Measurements from ENCODE around the gene GSTT4. TPM values are rescaled to one million over a fixed set of nuclear protein-coding genes. Genes with fewer than 3 reads are reported as not detected.
A peak's percentile ranks its signal among the peaks of the same experiment; 100 is the strongest.

GSTT4 gene
- total and polyA plus RNA-seq, 5 donors from 2014 or later = not detected

GRCh38 chr22:24024354-24024753, 19.1 kb upstream of the GSTT4 start:
- H3K27ac Mint-ChIP-seq = peak overlapping the region in 1 of 3 donors; percentile 46
- H3K4me1 Mint-ChIP-seq = peaks cover 0 to 57% (median 29%) of the 10 kb centered on the region in 4 donors
- no peak overlapping the region for H3K4me3 Mint-ChIP-seq

GRCh38 chr22:24023204-24023789, 18.0 kb upstream of the GSTT4 start:
- H3K9me3 ChIP-seq (ENCODE audit: control insufficient read depth in 2 of 2, low read length in 2 of 2) = no peaks in the 10 kb centered on the region
- no peaks in the 10 kb centered on the region for H3K27me3 ChIP-seq (ENCODE audit: control insufficient read depth, insufficient read depth, low read length)
- no peak overlapping the region for H3K4me3 ChIP-seq (ENCODE audit: low read depth, low read length)
- Mint-ChIP-seq H3K9me3 (peaks cover 0 to 3% (median 0%) of the 10 kb centered on the region in 7 donors), H3K27me3 (no peaks in the 10 kb centered on the region), H3K36me3 (peaks cover 33% of the 10 kb centered on the region), H3K27ac (peak overlapping the region in 1 of 3 donors; percentile 47), H3K4me1 (peaks cover 5 to 55% (median 30%) of the 10 kb centered on the region in 4 donors), H3K4me3 (peak overlapping the region in 1 of 4 donors; percentile 3)
- ATAC-seq (ENCODE audit: low read depth in 2 of 2) = no peak
- H3K27ac ChIP-seq (ENCODE audit: insufficient read depth, low read length, poor library complexity, severe bottlenecking) = peak overlapping the region; percentile 10
- no peak for DNase-seq
- peaks cover 4% of the 10 kb centered on the region for H3K4me1 ChIP-seq (ENCODE audit: control insufficient read depth, insufficient read depth, low read length, poor library complexity, severe bottlenecking)
- peaks cover 9% of the 10 kb centered on the region for H3K36me3 ChIP-seq (ENCODE audit: control insufficient read depth, insufficient read depth, low read length)

More at GRCh38 chr22:24024354-24024753, 19.1 kb upstream of the GSTT4 start:
- H3K27ac ChIP-seq (ENCODE audit: insufficient read depth, low read length, poor library complexity, severe bottlenecking) = no peak overlapping the region
- peaks cover 9% of the 10 kb centered on the region for H3K36me3 ChIP-seq (ENCODE audit: control insufficient read depth, insufficient read depth, low read length)
- no peak for ATAC-seq (ENCODE audit: low read depth in 2 of 2)
- H3K4me1 ChIP-seq (ENCODE audit: control insufficient read depth, insufficient read depth, low read length, poor library complexity, severe bottlenecking) = peaks cover 10% of the 10 kb centered on the region
- no peaks in the 10 kb centered on the region for H3K27me3 Mint-ChIP-seq
- no peak overlapping the region for H3K4me3 ChIP-seq (ENCODE audit: low read depth, low read length)
- peaks cover 29% of the 10 kb centered on the region for H3K36me3 Mint-ChIP-seq
- H3K9me3 Mint-ChIP-seq = peaks cover 0 to 3% (median 0%) of the 10 kb centered on the region in 7 donors
- H3K9me3 ChIP-seq (ENCODE audit: control insufficient read depth in 2 of 2, low read length in 2 of 2) = no peaks in the 10 kb centered on the region
- H3K27me3 ChIP-seq (ENCODE audit: control insufficient read depth, insufficient read depth, low read length) = no peaks in the 10 kb centered on the region
- DNase-seq = no peak

GRCh38 chr22:24021304-24021703, 16.1 kb upstream of the GSTT4 start:
- no peak for DNase-seq
- no peak overlapping the region for H3K27ac ChIP-seq (ENCODE audit: insufficient read depth, low read length, poor library complexity, severe bottlenecking)
- no peak overlapping the region for H3K27ac Mint-ChIP-seq
- H3K9me3 Mint-ChIP-seq = peaks cover 0 to 6% (median 0%) of the 10 kb centered on the region in 7 donors
- no peaks in the 10 kb centered on the region for H3K27me3 Mint-ChIP-seq
- ATAC-seq (ENCODE audit: low read depth in 2 of 2) = no peak
- peaks cover 33% of the 10 kb centered on the region for H3K36me3 Mint-ChIP-seq
- peaks cover 14% of the 10 kb centered on the region for H3K36me3 ChIP-seq (ENCODE audit: control insufficient read depth, insufficient read depth, low read length)
- no peaks in the 10 kb centered on the region for H3K27me3 ChIP-seq (ENCODE audit: control insufficient read depth, insufficient read depth, low read length)
- H3K4me1 Mint-ChIP-seq = peaks cover 13 to 51% (median 26%) of the 10 kb centered on the region in 4 donors
- H3K9me3 ChIP-seq (ENCODE audit: control insufficient read depth in 2 of 2, low read length in 2 of 2) = no peaks in the 10 kb centered on the region
- H3K4me3 ChIP-seq (ENCODE audit: low read depth, low read length) = no peak overlapping the region
- H3K4me3 Mint-ChIP-seq = no peak overlapping the region
- H3K4me1 ChIP-seq (ENCODE audit: control insufficient read depth, insufficient read depth, low read length, poor library complexity, severe bottlenecking) = peaks cover 4% of the 10 kb centered on the region

GRCh38 chr22:24016156-24016555, 10.9 kb upstream of the GSTT4 start:
- H3K9me3 ChIP-seq (ENCODE audit: control insufficient read depth in 2 of 2, low read length in 2 of 2) = no peaks in the 10 kb centered on the region
- peaks cover 23 to 50% (median 29%) of the 10 kb centered on the region in 4 donors for H3K4me1 Mint-ChIP-seq
- H3K27me3 ChIP-seq (ENCODE audit: control insufficient read depth, insufficient read depth, low read length) = no peaks in the 10 kb centered on the region
- no peaks in the 10 kb centered on the region for H3K27me3 Mint-ChIP-seq
- peaks cover 0 to 3% (median 0%) of the 10 kb centered on the region in 7 donors for H3K9me3 Mint-ChIP-seq
- no peak overlapping the region for H3K27ac Mint-ChIP-seq
- H3K4me3 Mint-ChIP-seq = peak overlapping the region in 2 of 4 donors; percentile 16 to 49
- no peak for DNase-seq
- ATAC-seq (ENCODE audit: low read depth in 2 of 2) = no peak
- H3K4me3 ChIP-seq (ENCODE audit: low read depth, low read length) = no peak overlapping the region
- H3K36me3 ChIP-seq (ENCODE audit: control insufficient read depth, insufficient read depth, low read length) = peaks cover 6% of the 10 kb centered on the region
- peaks cover 24% of the 10 kb centered on the region for H3K36me3 Mint-ChIP-seq
- no peak overlapping the region for H3K27ac ChIP-seq (ENCODE audit: insufficient read depth, low read length, poor library complexity, severe bottlenecking)
- H3K4me1 ChIP-seq (ENCODE audit: control insufficient read depth, insufficient read depth, low read length, poor library complexity, severe bottlenecking) = peaks cover 14% of the 10 kb centered on the region

- ATAC-seq (ENCODE audit: low read depth in 2 of 2) = no peak
- no peak for DNase-seq
- peaks cover 10 to 43% (median 26%) of the 10 kb centered on the region in 4 donors for H3K4me1 Mint-ChIP-seq
- Histone ChIP-seq H3K4me1 (ENCODE audit: control insufficient read depth, insufficient read depth, low read length, poor library complexity, severe bottlenecking) (peaks cover 14% of the 10 kb centered on the region), H3K4me3 (ENCODE audit: low read depth, low read length) (peak overlapping the region; percentile 87), H3K9me3 (ENCODE audit: control insufficient read depth in 2 of 2, low read length in 2 of 2) (no peaks in the 10 kb centered on the region), H3K27me3 (ENCODE audit: control insufficient read depth, insufficient read depth, low read length) (no peaks in the 10 kb centered on the region), H3K36me3 (ENCODE audit: control insufficient read depth, insufficient read depth, low read length) (no peaks in the 10 kb centered on the region), H3K27ac (ENCODE audit: insufficient read depth, low read length, poor library complexity, severe bottlenecking) (peak overlapping the region; percentile 79)
- H3K9me3 Mint-ChIP-seq = peaks cover 0 to 3% (median 1%) of the 10 kb centered on the region in 7 donors
- no peaks in the 10 kb centered on the region for H3K27me3 Mint-ChIP-seq
- peak overlapping the region; percentile 94 to 99 (median 97) for H3K4me3 Mint-ChIP-seq
- peaks cover 8% of the 10 kb centered on the region for H3K36me3 Mint-ChIP-seq
- H3K27ac Mint-ChIP-seq = peak overlapping the region; percentile 72 to 96 (median 94)
These were observed 6.4 kb upstream of the GSTT4 start for GRCh38 chr22:24011735-24012068.

GRCh38 chr22:24010018-24010391, 4.8 kb upstream of the GSTT4 start:
- H3K4me3 Mint-ChIP-seq = peak overlapping the region; percentile 40 to 99 (median 90)
- DNase-seq = no peak
- H3K27ac ChIP-seq (ENCODE audit: insufficient read depth, low read length, poor library complexity, severe bottlenecking) = no peak overlapping the region

GRCh38 chr22:24009227-24010017, 4.2 kb upstream of the GSTT4 start:
- H3K27me3 Mint-ChIP-seq = no peaks in the 10 kb centered on the region
- H3K9me3 Mint-ChIP-seq = peaks cover 0 to 1% (median 0%) of the 10 kb centered on the region in 7 donors
- H3K36me3 Mint-ChIP-seq = no peaks in the 10 kb centered on the region
- Histone ChIP-seq H3K9me3 (ENCODE audit: control insufficient read depth in 2 of 2, low read length in 2 of 2) (no peaks in the 10 kb centered on the region), H3K27me3 (ENCODE audit: control insufficient read depth, insufficient read depth, low read length) (no peaks in the 10 kb centered on the region), H3K27ac (ENCODE audit: insufficient read depth, low read length, poor library complexity, severe bottlenecking) (no peak overlapping the region), H3K4me1 (ENCODE audit: control insufficient read depth, insufficient read depth, low read length, poor library complexity, severe bottlenecking) (peaks cover 14% of the 10 kb centered on the region), H3K4me3 (ENCODE audit: low read depth, low read length) (no peak overlapping the region), H3K36me3 (ENCODE audit: control insufficient read depth, insufficient read depth, low read length) (no peaks in the 10 kb centered on the region)
- DNase-seq = no peak
- H3K4me3 Mint-ChIP-seq = peak overlapping the region; percentile 2 to 99 (median 64)
- peak overlapping the region in 2 of 3 donors; percentile 34 to 94 for H3K27ac Mint-ChIP-seq
- peaks cover 8 to 34% (median 16%) of the 10 kb centered on the region in 4 donors for H3K4me1 Mint-ChIP-seq
- ATAC-seq (ENCODE audit: low read depth in 2 of 2) = no peak

More at GRCh38 chr22:24010018-24010391, 4.8 kb upstream of the GSTT4 start:
- H3K9me3 ChIP-seq (ENCODE audit: control insufficient read depth in 2 of 2, low read length in 2 of 2) = no peaks in the 10 kb centered on the region
- no peaks in the 10 kb centered on the region for H3K27me3 Mint-ChIP-seq
- H3K36me3 Mint-ChIP-seq = no peaks in the 10 kb centered on the region
- peaks cover 14% of the 10 kb centered on the region for H3K4me1 ChIP-seq (ENCODE audit: control insufficient read depth, insufficient read depth, low read length, poor library complexity, severe bottlenecking)
- no peaks in the 10 kb centered on the region for H3K36me3 ChIP-seq (ENCODE audit: control insufficient read depth, insufficient read depth, low read length)
- H3K27ac Mint-ChIP-seq = peak overlapping the region in 2 of 3 donors; percentile 65 to 94
- H3K9me3 Mint-ChIP-seq = peaks cover 0 to 1% (median 0%) of the 10 kb centered on the region in 7 donors
- H3K4me1 Mint-ChIP-seq = peaks cover 10 to 38% (median 19%) of the 10 kb centered on the region in 4 donors
- no peak for ATAC-seq (ENCODE audit: low read depth in 2 of 2)
- H3K27me3 ChIP-seq (ENCODE audit: control insufficient read depth, insufficient read depth, low read length) = no peaks in the 10 kb centered on the region
- H3K4me3 ChIP-seq (ENCODE audit: low read depth, low read length) = no peak overlapping the region
